GM12865 (cell line): ENCODE results near the gene ANGPTL4.

Source experiments
- DNase-seq: peaks from one replicate; pipeline ENCODE4 v3.0.0; 2010; ENCODE audit warnings: low read depth
- H3K4me3 ChIP-seq: 2 replicates; pipeline ENCODE4 v1.5.1; 2011; ENCODE audit warnings: mild to moderate bottlenecking, low read depth, low read length, control low read depth
- CTCF ChIP-seq: IDR thresholded peaks from 2 replicates; pipeline ENCODE4 v1.5.1; 2011; ENCODE audit warnings: low read length, control low read depth, low read depth, inconsistent platforms; ENCODE audit not compliant: insufficient read depth; ENCODE audit errors: missing control alignments

Gene ANGPTL4

DNA sequence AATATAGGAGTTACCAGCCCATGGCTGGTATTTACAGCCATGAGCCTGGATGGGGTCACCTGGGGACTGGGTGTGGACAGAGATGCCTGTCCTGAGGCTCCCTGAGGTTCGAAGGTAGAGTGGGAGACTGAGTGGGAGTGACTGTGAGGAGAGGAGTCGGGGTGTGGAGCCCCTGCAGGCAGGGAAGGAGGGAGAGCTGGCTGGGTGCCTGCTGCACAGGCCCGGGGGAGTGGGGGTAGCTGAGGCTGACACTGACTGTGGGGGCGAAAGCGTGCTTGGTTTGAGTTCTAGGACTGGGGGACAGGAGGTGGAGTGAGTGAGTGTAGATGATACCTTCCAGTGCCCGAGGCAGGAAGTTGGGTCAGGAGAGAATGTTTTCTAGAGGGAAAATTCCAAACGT lies 33.3 kb downstream of the ANGPTL4 start:
- TF ChIP-seq CTCF, result no peak
- no peak for DNase-seq
- H3K4me3 ChIP-seq, result no peak overlapping the region

DNA sequence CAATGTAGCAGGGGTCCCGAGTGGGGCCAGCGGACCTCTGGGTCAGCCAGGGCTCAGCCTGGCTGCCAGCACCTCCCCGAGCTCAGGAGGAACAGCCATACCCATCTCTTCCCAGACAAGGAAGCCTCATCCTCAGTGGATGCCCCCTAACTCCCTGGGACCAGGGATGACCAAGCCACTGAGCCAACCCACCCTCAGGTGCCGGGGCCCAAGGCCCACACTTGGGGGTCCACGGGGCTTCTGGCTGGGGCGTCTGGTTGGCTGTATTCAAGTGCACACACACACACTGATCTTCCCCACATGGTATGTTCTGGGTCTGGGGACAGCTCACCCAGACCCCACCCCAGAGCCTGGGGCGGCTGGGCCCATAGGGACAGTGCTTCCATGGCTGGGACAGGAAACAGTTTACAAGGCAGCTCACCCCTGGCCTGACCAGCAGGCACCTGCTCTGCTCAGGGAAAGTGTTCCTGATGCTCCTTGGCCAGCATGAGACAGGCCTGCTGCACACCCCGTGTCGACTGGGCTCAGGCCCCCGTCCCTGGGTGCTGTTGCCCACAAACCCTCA lies 33.9 kb downstream of the ANGPTL4 start:
- no peak for TF ChIP-seq CTCF
- H3K4me3 ChIP-seq, result no peak overlapping the region
- no peak for DNase-seq

DNA sequence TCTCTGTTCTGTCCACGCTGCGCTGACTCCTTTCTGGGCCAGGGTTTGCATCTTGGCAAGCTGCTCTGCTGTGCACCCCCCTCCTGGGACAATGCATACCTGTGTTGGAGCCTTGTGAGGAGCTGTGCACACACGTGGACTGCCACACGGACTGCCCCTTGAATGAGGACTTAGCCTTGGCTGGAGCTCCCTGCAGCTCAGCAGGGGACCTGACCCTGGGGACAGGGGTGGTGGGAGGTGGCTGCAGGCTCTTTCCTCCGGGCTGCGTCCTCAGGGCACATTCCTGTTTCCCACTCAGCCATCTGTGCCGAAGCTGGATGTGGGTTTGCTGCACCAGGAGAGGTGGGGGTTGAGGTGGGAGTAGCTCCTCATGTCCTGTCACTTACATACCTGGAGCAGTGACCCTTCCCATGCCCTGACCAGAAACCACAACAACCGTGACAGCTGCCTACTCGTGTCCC lies 34.4 kb downstream of the ANGPTL4 start:
- TF ChIP-seq CTCF, result no peak
- no peak for DNase-seq
- no peak overlapping the region for H3K4me3 ChIP-seq

DNA sequence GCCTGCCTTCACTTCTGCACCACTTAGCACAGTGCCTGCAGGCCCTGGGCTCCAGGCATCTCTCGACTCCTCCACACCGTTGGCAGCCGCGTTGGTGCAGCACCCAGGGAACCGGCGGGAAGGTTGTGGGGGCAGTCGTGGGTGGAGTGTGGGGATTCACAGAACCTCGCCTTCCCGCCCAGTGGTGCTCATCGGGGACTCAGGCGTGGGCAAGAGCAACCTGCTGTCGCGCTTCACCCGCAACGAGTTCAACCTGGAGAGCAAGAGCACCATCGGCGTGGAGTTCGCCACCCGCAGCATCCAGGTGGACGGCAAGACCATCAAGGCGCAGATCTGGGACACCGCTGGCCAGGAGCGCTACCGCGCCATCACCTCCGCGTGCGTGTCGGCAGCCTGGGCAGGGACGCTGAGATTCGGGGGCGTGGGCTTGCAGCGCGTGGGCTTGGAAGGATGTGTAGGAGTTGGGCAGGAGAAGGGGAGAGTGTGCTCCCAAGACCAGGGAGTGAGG lies 35.8 kb downstream of the ANGPTL4 start:
- TF ChIP-seq CTCF, result no peak
- DNase-seq, result no peak
- no peak overlapping the region for H3K4me3 ChIP-seq

DNA sequence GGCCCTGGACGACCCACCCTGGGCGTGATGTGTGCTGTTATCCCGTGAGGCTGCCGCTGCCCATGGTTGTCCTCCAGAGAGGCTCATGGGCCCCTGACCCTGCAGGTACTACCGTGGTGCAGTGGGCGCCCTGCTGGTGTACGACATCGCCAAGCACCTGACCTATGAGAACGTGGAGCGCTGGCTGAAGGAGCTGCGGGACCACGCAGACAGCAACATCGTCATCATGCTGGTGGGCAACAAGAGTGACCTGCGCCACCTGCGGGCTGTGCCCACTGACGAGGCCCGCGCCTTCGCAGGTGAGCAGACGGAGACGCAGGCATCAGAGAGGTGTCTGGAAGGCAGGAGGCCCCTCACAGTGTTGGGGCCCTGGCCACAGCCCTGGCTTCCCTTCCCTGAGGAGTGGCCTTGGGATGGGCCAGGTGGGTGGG lies 38.0 kb downstream of the ANGPTL4 start:
- H3K4me3 ChIP-seq, result no peak overlapping the region
- DNase-seq, result no peak
- TF ChIP-seq CTCF, result no peak

DNA sequence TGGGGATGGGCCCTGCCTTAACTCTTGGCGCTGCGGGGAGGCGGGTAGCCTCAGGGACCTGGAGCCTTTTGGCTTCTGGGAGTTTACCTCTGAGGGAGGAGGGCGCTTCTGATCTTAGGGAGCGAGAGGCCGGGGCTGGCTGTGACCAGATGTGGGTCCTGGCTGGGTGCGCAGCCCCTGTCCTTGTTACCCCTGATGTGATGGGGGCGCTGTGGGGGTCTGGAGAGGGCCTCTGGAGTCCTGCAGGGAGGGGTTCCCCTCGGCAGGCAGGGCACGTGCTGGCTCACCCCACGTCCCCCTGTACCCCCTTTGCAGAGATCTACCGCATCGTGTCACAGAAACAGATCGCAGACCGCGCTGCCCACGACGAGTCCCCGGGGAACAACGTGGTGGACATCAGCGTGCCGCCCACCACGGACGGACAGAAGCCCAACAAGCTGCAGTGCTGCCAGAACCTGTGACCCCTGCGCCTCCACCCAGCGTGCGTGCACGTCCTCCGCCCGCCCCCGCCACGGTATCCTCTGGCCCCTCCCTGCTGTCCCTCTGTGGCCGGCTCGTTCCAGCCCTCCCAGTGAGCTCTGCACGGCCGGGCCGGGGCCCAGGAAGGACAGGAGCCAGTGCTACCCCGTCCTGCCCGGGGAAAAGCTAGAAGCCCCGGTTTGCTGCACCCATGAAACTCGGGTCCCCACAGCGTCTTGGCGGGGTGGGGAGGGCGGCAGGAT lies 39.3 kb downstream of the ANGPTL4 start:
- H3K4me3 ChIP-seq, result no peak overlapping the region
- no peak for TF ChIP-seq CTCF
- no peak for DNase-seq

- no peak for DNase-seq
- no peak overlapping the region for H3K4me3 ChIP-seq
- no peak for TF ChIP-seq CTCF
Measured at GRCh38 chr19:8403820-8404109, 39.8 kb downstream of the ANGPTL4 start.
